ENCODE data around the gene SARS2. TPM values are rescaled to one million over a fixed set of nuclear protein-coding genes. Genes with fewer than 3 reads are reported as not detected.

SARS2 gene
- total RNA-seq, 2 donors from 2014 or later = 6.3 to 14.1 TPM

DNA sequence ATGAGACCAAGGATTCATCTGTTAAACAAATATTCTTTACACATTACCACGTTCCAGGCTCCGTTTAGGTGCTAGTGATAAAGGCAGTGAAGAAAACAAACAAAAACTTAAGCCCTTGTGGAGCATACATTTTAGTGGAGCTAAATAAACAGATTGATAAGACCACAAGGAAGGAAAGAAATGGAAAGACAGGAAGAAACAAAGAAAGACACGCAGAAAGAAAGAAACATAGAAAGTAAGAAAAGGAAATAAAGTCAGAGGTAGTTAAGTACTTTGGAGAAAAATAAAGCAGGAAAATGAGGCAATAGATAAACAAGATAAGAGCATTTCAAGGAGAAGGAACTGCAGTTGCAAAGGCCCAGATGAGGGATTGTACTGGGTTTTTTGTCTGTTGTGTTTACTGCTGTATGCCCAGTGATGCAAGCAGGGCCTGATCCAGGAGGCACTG is 29.8 kb downstream of the SARS2 start:
- Histone ChIP-seq H3K27ac (no peak overlapping the region), H3K4me1 (ENCODE audit: control insufficient read depth in 1 of 2, low read depth in 2 of 2) (peaks cover 18 to 33% of the 10 kb centered on the region in 2 donors), H3K36me3 (peaks cover 16% of the 10 kb centered on the region), H3K4me3 (peak overlapping the region; percentile 75), H3K9me3 (no peaks in the 10 kb centered on the region), H3K27me3 (replicated peaks; ENCODE audit: insufficient read depth) (no peaks in the 10 kb centered on the region)
- DNase-seq (ENCODE audit: low spot score) = no peak
- ATAC-seq (ENCODE audit: insufficient number of reproducible peaks, low FRiP score, low read depth) = no peak
- TF ChIP-seq, protein P1, sequence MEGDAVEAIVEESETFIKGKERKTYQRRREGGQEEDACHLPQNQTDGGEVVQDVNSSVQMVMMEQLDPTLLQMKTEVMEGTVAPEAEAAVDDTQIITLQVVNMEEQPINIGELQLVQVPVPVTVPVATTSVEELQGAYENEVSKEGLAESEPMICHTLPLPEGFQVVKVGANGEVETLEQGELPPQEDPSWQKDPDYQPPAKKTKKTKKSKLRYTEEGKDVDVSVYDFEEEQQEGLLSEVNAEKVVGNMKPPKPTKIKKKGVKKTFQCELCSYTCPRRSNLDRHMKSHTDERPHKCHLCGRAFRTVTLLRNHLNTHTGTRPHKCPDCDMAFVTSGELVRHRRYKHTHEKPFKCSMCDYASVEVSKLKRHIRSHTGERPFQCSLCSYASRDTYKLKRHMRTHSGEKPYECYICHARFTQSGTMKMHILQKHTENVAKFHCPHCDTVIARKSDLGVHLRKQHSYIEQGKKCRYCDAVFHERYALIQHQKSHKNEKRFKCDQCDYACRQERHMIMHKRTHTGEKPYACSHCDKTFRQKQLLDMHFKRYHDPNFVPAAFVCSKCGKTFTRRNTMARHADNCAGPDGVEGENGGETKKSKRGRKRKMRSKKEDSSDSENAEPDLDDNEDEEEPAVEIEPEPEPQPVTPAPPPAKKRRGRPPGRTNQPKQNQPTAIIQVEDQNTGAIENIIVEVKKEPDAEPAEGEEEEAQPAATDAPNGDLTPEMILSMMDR (IDR thresholded peaks at IDR 0.05) = no peak

DNA sequence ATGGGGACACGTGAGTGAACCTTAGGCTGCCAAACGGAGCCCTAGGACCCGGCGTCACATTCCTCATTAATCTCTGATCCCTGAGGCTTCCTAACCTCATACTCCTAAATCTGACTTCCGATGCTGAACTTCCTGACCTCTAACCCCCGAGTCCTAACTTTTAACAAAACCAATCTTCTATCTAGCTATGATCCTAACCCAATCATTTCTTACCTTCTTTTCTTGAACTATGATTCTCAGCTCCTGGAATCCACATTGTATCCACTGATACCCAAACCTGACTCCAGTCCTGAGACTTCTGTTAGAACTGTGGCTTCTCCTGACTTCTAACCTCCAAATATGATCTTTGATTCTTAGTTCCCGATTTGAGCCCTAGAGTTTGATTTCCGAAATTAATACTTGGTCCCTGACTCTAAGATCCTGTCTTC is 30.3 kb downstream of the SARS2 start:
- TF ChIP-seq, protein P1 (IDR thresholded peaks at IDR 0.05) = no peak
- Histone ChIP-seq H3K27me3 (replicated peaks; ENCODE audit: insufficient read depth) (no peaks in the 10 kb centered on the region), H3K36me3 (peaks cover 11% of the 10 kb centered on the region), H3K9me3 (no peaks in the 10 kb centered on the region), H3K4me3 (peak overlapping the region; percentile 75), H3K27ac (peak overlapping the region; percentile 77 to 81), H3K4me1 (ENCODE audit: control insufficient read depth in 1 of 2, low read depth in 2 of 2) (peaks cover 18 to 33% of the 10 kb centered on the region in 2 donors)
- no peak for DNase-seq (ENCODE audit: low spot score)
- ATAC-seq (ENCODE audit: insufficient number of reproducible peaks, low FRiP score, low read depth) = peak; percentile 37

DNA sequence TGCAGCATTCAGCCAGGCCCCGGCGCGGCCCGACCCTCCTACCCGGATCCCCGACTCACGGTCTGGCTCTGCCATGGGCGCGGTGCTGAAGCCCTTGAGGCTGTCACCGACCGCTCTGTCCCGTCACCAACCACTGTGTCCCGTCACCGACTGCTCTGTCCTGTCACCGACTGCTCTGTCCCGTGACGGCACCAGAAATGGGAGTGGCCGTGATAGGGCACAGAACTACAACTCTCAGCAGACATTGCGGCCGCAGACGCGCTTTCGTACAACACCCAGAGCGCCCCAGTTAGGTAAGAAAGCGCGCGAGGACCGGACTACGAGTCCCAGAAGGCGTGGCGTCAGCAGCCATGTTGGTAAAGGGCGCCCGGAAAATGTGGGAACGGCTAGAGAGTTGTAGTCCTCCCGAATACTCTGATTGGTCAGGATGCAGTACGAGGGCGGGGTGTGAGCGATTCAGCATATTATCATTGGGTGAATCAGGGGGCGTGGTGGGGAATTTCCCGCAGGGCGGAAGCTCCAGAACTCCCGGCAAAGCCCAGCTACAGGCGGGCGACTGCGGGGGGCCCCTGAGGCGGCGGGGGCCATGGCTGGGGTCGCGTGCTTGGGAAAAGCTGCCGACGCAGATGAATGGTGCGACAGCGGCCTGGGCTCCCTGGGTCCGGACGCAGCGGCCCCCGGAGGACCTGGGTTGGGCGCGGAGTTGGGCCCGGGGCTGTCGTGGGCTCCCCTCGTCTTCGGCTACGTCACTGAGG is 30.9 kb downstream of the SARS2 start, which contains the start of the genes NFKBIB and SIRT2:
NFKBIB (plus strand) TSS at position 523 of the 755 bp plus-strand sequence; CDS start at position 587, 64 bp downstream.
SIRT2 (minus strand) TSS at position 172 of the 755 bp plus-strand sequence; CDS start at position 75, 97 bp downstream.
- ATAC-seq (ENCODE audit: insufficient number of reproducible peaks, low FRiP score, low read depth) (peak; percentile 98), DNase-seq (ENCODE audit: low spot score) (peak; percentile 100)
- Histone ChIP-seq H3K27ac (peak within 1 kb of the TSS; percentile 79 to 81), H3K36me3 (peaks cover 5% of the 10 kb centered on the region), H3K4me3 (peak within 1 kb of the TSS; percentile 75), H3K27me3 (replicated peaks; ENCODE audit: insufficient read depth) (no peaks in the 10 kb centered on the region), H3K9me3 (no peaks in the 10 kb centered on the region), H3K4me1 (ENCODE audit: control insufficient read depth in 1 of 2, low read depth in 2 of 2) (peaks cover 18 to 33% of the 10 kb centered on the region in 2 donors)
- TF ChIP-seq, protein P1 (IDR thresholded peaks at IDR 0.05) = no peak

DNA sequence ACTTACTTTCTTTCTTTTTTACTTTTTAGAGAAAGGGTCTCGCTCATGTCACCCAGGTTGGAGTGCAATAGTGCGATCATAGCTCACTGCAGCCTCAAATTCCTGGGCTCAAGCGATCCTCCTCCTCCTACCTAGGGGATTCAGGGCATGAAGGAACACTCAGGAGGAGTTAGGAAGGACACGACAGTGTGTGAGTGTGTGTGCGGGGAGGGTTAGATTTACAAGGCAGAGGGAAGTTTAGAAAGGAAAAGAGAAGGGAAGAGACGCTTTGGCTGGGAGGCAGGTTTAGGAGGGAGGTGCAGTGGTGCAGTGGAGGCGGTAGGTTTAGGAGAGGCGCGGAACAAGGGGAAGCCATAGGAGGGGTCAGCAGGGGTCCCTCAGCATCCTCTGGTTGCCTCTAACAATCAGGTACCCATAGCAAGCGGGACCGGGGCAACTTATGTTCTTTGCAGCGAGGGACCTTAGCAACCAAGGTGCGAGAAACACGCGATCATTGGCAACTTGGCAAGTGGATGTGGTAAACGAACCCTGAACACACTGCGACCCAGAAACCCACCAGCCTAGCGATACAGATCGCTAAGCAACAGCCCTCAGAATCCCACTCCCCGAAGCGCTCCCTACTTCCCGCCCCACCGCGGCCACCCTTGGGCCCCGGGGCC is 31.6 kb downstream of the SARS2 start:
- Histone ChIP-seq H3K27me3 (replicated peaks; ENCODE audit: insufficient read depth) (no peaks in the 10 kb centered on the region), H3K27ac (peak overlapping the region; percentile 44 to 79), H3K36me3 (no peaks in the 10 kb centered on the region), H3K9me3 (no peaks in the 10 kb centered on the region), H3K4me1 (ENCODE audit: control insufficient read depth in 1 of 2, low read depth in 2 of 2) (peaks cover 18 to 33% of the 10 kb centered on the region in 2 donors), H3K4me3 (peak overlapping the region; percentile 75)
- no peak for DNase-seq (ENCODE audit: low spot score)
- ATAC-seq (ENCODE audit: insufficient number of reproducible peaks, low FRiP score, low read depth) = no peak
- TF ChIP-seq, protein P1 (IDR thresholded peaks at IDR 0.05) = no peak

DNA sequence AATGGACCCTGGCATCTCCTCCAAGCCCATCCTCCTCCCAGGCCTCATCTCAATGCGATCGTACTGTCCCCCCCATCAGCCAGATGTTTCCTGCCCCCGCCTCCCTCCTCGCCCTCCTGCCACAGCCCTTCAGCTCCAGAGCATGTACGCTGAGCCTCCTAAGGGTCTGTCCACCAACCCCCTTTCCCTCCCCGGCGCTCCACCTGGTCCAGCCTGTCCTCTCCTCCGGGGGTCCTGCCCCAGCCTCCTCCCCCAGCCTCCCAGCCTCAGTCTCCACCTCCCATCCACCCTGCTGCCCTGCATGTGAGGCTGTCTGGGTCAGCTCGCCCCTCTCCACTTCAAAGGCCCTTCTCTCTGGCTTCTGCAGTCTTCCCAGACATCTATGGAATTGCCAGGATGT is 35.6 kb downstream of the SARS2 start:
- H3K27me3 ChIP-seq (replicated peaks; ENCODE audit: insufficient read depth) = no peaks in the 10 kb centered on the region
- H3K4me1 ChIP-seq (ENCODE audit: control insufficient read depth in 1 of 2, low read depth in 2 of 2) = peaks cover 8 to 16% of the 10 kb centered on the region in 2 donors
- peaks cover 4% of the 10 kb centered on the region for H3K36me3 ChIP-seq
- H3K4me3 ChIP-seq = no peak overlapping the region
- ATAC-seq (ENCODE audit: insufficient number of reproducible peaks, low FRiP score, low read depth) (no peak), DNase-seq (ENCODE audit: low spot score) (no peak)
- TF ChIP-seq, protein P1 (IDR thresholded peaks at IDR 0.05) = no peak
- H3K9me3 ChIP-seq = no peaks in the 10 kb centered on the region
- no peak overlapping the region for H3K27ac ChIP-seq

Data from thoracic aorta (tissue), 2 donors.